Neutrophil (primary cell): ENCODE results near the gene SIGLEC11.

Source experiments
- H3K27ac ChIP-seq: fragments of 200-600 bp; sonication (generic); 2 replicates; pipeline ENCODE4 v1.5.1; 2016; ENCODE audit warnings: mild to moderate bottlenecking, moderate library complexity
- H3K27me3 ChIP-seq: fragments of 200-600 bp; sonication (generic); 2 replicates; pipeline ENCODE4 v1.6.0; 2016; ENCODE audit warnings: mild to moderate bottlenecking
- H3K36me3 ChIP-seq: fragments of 200-600 bp; sonication (generic); 2 replicates; pipeline ENCODE4 v1.5.1; 2017
- H3K4me1 ChIP-seq, 2 experiments: fragments of 200-600 bp in 1 of 2; sonication (generic) in 1 of 2; 1 replicate in 1 of 2; 2 replicates in 1 of 2; pipeline versions ENCODE4 v1.5.1 to v1.6.1; 2013 to 2016; ENCODE audit warnings: low read depth in 1 of 2, low read length in 1 of 2, mild to moderate bottlenecking in 1 of 2, moderate library complexity in 1 of 2; ENCODE audit not compliant: control insufficient read depth in 1 of 2, insufficient read depth in 1 of 2
- H3K4me3 ChIP-seq, 2 experiments: fragments of 200-600 bp in 1 of 2; sonication (generic) in 1 of 2; 1 replicate in 1 of 2; 2 replicates in 1 of 2; pipeline ENCODE4 v1.5.1; 2013 to 2016; ENCODE audit warnings: low read depth in 1 of 2, low read length in 1 of 2, mild to moderate bottlenecking in 1 of 2, moderate library complexity in 1 of 2
- H3K9me3 ChIP-seq: fragments of 200-600 bp; sonication (generic); 2 replicates; pipeline ENCODE4 v1.5.1; 2016
- CTCF ChIP-seq: fragments of 200-600 bp; sonication (generic); IDR thresholded peaks from 2 replicates; pipeline ENCODE4 v1.5.1; 2016; ENCODE audit warnings: antibody characterized with exemption

SIGLEC11 gene

GRCh38 chr19:49913720-49914119 is 47.3 kb downstream of the SIGLEC11 start:
- Histone ChIP-seq H3K27me3 (no peaks in the 10 kb centered on the region), H3K9me3 (no peaks in the 10 kb centered on the region), H3K36me3 (peaks cover 31% of the 10 kb centered on the region), H3K4me1 (peaks cover 27 to 29% of the 10 kb centered on the region in 2 experiments), H3K27ac (no peak overlapping the region), H3K4me3 (no peak overlapping the region)
- no peak for TF ChIP-seq CTCF

- H3K36me3 ChIP-seq = peaks cover 37% of the 10 kb centered on the region
- no peaks in the 10 kb centered on the region for H3K27me3 ChIP-seq
- H3K27ac ChIP-seq = no peak overlapping the region
- TF ChIP-seq CTCF = no peak
- H3K4me3 ChIP-seq = no peak overlapping the region
- no peaks in the 10 kb centered on the region for H3K9me3 ChIP-seq
- H3K4me1 ChIP-seq = peaks cover 24 to 26% of the 10 kb centered on the region in 2 experiments
Measured at GRCh38 chr19:49912965-49913685, 47.8 kb downstream of the SIGLEC11 start.

- Histone ChIP-seq H3K4me1 (peaks cover 9 to 13% of the 10 kb centered on the region in 2 experiments), H3K9me3 (no peaks in the 10 kb centered on the region), H3K27ac (peak overlapping the region; percentile 63), H3K27me3 (no peaks in the 10 kb centered on the region), H3K4me3 (no peak overlapping the region), H3K36me3 (peaks cover 50% of the 10 kb centered on the region)
- no peak for TF ChIP-seq CTCF
Measured at GRCh38 chr19:49911381-49912145, 49.4 kb downstream of the SIGLEC11 start.

DNA sequence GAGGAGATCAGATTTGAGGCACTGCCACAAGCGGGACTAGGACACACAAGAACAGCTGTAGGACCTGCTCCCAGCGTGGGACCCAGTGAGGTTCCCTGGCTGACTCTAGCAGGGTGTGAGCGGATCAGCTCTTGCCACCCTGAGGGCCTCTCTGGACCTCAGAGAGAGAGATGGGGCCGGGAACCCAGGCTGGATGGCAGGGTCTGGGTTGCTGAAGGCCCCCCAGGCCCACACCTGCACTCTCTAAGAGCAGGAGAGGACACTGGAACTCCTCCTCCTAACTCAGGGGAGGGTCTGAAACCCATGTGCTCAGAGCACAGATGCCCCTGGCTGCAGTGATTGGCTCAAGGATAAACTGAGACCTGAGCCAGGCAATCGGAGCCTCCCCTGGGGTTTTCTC is 50.8 kb downstream of the SIGLEC11 start:
- no peaks in the 10 kb centered on the region for H3K9me3 ChIP-seq
- no peak overlapping the region for H3K27ac ChIP-seq
- TF ChIP-seq CTCF = no peak
- peaks cover 9 to 13% of the 10 kb centered on the region in 2 experiments for H3K4me1 ChIP-seq
- H3K27me3 ChIP-seq = no peaks in the 10 kb centered on the region
- no peak overlapping the region for H3K4me3 ChIP-seq
- peaks cover 52% of the 10 kb centered on the region for H3K36me3 ChIP-seq

DNA sequence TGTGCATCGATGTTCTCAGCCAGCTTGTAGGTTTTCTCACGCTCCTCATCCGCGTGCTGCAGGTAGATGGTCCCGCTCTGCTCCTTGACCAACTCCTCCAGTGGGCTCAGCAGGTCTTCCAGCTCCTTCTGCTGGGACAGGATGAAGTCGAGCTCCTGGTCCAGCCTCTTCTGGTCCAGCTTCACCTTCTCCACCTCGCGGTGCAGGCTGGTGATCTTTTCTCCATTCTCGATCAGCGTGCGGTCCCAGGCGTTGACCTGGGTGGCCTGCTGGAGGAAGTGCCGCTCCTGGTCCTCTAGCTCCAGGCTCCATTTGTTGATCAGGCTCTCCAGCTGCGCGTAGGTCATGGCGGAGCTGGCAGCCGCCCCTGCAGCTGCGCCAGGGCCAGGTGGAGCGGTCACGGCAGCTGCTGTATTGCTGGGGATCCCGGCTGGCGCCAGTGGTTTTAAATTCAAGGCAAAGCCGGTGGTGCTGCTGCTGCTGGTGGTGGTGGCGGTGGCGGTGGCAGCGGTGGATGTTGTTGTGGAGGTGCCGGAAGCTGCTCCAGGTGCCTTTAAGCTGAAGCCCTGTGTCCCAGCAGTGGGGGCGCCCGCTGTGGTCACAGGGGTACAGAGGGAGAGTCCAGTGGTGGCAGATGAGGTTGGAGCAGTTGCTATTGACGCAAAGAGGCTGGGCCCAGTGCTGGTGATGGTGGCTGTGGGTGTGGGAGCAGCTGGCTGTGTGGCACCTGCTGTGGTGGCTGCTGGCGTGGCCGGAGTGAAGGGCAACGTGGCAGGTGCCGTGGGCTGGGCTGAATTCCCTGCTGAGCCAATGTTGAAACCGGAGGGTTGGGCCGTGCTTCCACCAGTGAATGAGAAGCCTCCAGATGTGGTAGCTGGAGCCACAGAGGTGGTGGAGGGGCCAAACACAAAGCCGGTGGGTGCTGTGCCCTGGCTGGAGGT is 52.2 kb downstream of the SIGLEC11 start:
- H3K4me3 ChIP-seq = no peak overlapping the region
- no peak overlapping the region for H3K27ac ChIP-seq
- peaks cover 9 to 13% of the 10 kb centered on the region in 2 experiments for H3K4me1 ChIP-seq
- H3K9me3 ChIP-seq = no peaks in the 10 kb centered on the region
- H3K36me3 ChIP-seq = peaks cover 47% of the 10 kb centered on the region
- no peaks in the 10 kb centered on the region for H3K27me3 ChIP-seq
- TF ChIP-seq CTCF = no peak
